OCI-LY7 (cell line): ENCODE results near the gene C6orf136. TPM values are rescaled to one million over a fixed set of nuclear protein-coding genes. Genes with fewer than 3 reads are reported as not detected.
"Not testable (repeated sequence)": the region's sequence is repeated elsewhere in the genome, so short reads cannot be mapped to it uniquely, and the experiment has no call there.

Experiments
- BruUV-seq: library from RNA; stranded (reverse); fragments of 400-500 nt; replicated peaks from 2 replicates; lab custom pipeline; 2021; lab: Mats Ljungman, UMichigan
- CTCF ChIA-PET: fragments of 300-600 bp; sonication (Branson Sonifier 250); formaldehyde crosslinking; loops from one replicate; lab custom pipeline; 2022; ENCODE audit warnings: antibody characterized with exemption; ENCODE audit not compliant: unreplicated experiment; lab: Charles Lee
- POLR2A ChIA-PET: fragments of 300-600 bp; sonication (Branson Sonifier 250); formaldehyde crosslinking; loops from one replicate; lab custom pipeline; 2022; ENCODE audit warnings: antibody characterized with exemption; lab: Charles Lee
- DNase-seq: peaks from one replicate; pipeline ENCODE4 v3.0.0-alpha.2; 2015; ENCODE audit warnings: low spot score
- H2AFZ ChIP-seq: fragments of 200-600 bp; sonication (generic), shearing (Covaris generic); 2 replicates; pipeline ENCODE4 v1.6.1; 2014; ENCODE audit warnings: mild to moderate bottlenecking, antibody characterized with exemption, low read length, moderate library complexity
- H3K27ac ChIP-seq: fragments of 200-600 bp; sonication (generic); 2 replicates; pipeline ENCODE4 v1.5.1; 2014; ENCODE audit warnings: mixed run types, low read depth, mild to moderate bottlenecking, moderate library complexity, low read length, inconsistent platforms; ENCODE audit not compliant: poor library complexity, severe bottlenecking
- H3K36me3 ChIP-seq: fragments of 200-600 bp; sonication (generic); 2 replicates; pipeline ENCODE4 v1.6.1; 2014; ENCODE audit warnings: mild to moderate bottlenecking, antibody characterized with exemption, low read length, moderate library complexity, mixed read lengths; ENCODE audit not compliant: insufficient read depth
- H3K4me1 ChIP-seq: fragments of 200-600 bp; sonication (generic); 2 replicates; pipeline ENCODE4 v1.5.1; 2014; ENCODE audit warnings: mild to moderate bottlenecking, low read length; ENCODE audit not compliant: insufficient read depth, poor library complexity, severe bottlenecking
- H3K4me2 ChIP-seq: fragments of 200-600 bp; sonication (generic); 2 replicates; pipeline ENCODE4 v1.6.1; 2014; ENCODE audit warnings: mild to moderate bottlenecking, low read length
- H3K4me3 ChIP-seq: fragments of 200-600 bp; sonication (generic); 2 replicates; pipeline ENCODE4 v1.5.1; 2014; ENCODE audit warnings: mild to moderate bottlenecking, low read depth, low read length; ENCODE audit not compliant: poor library complexity, severe bottlenecking
- H3K79me2 ChIP-seq: fragments of 200-600 bp; sonication (generic); 2 replicates; pipeline ENCODE4 v1.6.1; 2016; ENCODE audit warnings: low read depth, mild to moderate bottlenecking, low read length, moderate library complexity, mixed read lengths; ENCODE audit not compliant: insufficient read depth
- H3K9me2 ChIP-seq: fragments of 200-600 bp; sonication (generic); 2 replicates; pipeline ENCODE4 v1.6.1; 2016; ENCODE audit warnings: mild to moderate bottlenecking, low read length, mixed read lengths; ENCODE audit not compliant: insufficient read depth
- H3K9me3 ChIP-seq: fragments of 200-600 bp; sonication (generic); 2 replicates; pipeline ENCODE4 v1.6.1; 2014; ENCODE audit warnings: mild to moderate bottlenecking, mixed run types, low read length, mixed read lengths
- H4K20me1 ChIP-seq: fragments of 200-600 bp; sonication (generic); 2 replicates; pipeline ENCODE4 v1.6.1; 2014; ENCODE audit warnings: mild to moderate bottlenecking, antibody characterized with exemption, low read length, moderate library complexity, mixed read lengths; ENCODE audit not compliant: insufficient read depth
- EZH2phosphoT487 ChIP-seq: fragments of 200-600 bp; sonication (generic); IDR thresholded peaks from 2 replicates; pipeline ENCODE4 v1.6.1; 2018; ENCODE audit warnings: low read depth, borderline replicate concordance, mild to moderate bottlenecking, mixed run types, antibody characterized with exemption, low read length, moderate library complexity, mixed read lengths
- intact Hi-C: fragments of 100-400 bp; cut with micrococcal nuclease; formaldehyde crosslinking; loops from one replicate; pipeline ENCODE4 v1.10.0; 2022; ENCODE audit not compliant: unreplicated experiment
- total RNA-seq, 2 experiments: library from RNA; depleted of rRNA in 1 of 2; stranded (reverse); fragments of >200 nt in 1 of 2; shearing (Covaris generic) in 1 of 2; gene quantifications; 2 replicates each; pipeline ENCODE4 v1.2.3, GENCODE V29; 2014 to 2022
- TF ChIP-seq, protein P1 (sequence below): fragments of 200-600 bp; sonication (generic); conservative IDR thresholded peaks from 2 replicates; pipeline ENCODE4 v1.5.1; 2014; ENCODE audit warnings: mild to moderate bottlenecking, antibody characterized with exemption, low read length, moderate library complexity, mixed read lengths

The C6orf136 gene
- total RNA-seq, 2 experiments from 2014 or later: 14.7 to 26.7 TPM

DNA sequence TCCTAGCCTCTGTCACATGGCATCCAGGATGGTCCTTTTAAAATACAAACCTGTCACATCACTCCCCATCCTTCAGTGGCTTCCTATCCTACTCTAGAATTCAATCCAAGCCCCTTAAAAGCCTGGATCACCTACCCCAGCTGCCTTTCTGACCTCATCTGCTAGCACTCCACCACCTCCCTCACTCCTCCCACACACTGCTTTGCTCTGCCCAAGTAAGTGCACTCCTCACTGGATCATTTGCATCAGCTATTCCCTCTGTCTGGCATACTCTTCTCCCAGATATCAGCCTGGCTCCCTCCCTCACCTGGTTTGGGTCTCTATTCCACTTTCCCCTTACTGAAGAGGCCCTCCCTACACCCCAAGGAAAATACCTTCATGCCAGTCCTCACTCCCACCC is 10.5 kb downstream of the C6orf136 start:
- Histone ChIP-seq H2AFZ (no peak overlapping the region), H3K4me1 (no peaks in the 10 kb centered on the region), H3K4me2 (no peak overlapping the region), H3K9me3 (no peaks in the 10 kb centered on the region), H3K4me3 (no peak overlapping the region), H3K79me2 (no peaks in the 10 kb centered on the region), H4K20me1 (no peaks in the 10 kb centered on the region), H3K36me3 (peaks cover 88% of the 10 kb centered on the region), H3K27ac (no peak overlapping the region), H3K9me2 (no peaks in the 10 kb centered on the region)
- no TSS peak for BruUV-seq
- no peak for TF ChIP-seq EZH2phosphoT487
- TF ChIP-seq, protein P1, sequence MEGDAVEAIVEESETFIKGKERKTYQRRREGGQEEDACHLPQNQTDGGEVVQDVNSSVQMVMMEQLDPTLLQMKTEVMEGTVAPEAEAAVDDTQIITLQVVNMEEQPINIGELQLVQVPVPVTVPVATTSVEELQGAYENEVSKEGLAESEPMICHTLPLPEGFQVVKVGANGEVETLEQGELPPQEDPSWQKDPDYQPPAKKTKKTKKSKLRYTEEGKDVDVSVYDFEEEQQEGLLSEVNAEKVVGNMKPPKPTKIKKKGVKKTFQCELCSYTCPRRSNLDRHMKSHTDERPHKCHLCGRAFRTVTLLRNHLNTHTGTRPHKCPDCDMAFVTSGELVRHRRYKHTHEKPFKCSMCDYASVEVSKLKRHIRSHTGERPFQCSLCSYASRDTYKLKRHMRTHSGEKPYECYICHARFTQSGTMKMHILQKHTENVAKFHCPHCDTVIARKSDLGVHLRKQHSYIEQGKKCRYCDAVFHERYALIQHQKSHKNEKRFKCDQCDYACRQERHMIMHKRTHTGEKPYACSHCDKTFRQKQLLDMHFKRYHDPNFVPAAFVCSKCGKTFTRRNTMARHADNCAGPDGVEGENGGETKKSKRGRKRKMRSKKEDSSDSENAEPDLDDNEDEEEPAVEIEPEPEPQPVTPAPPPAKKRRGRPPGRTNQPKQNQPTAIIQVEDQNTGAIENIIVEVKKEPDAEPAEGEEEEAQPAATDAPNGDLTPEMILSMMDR: no peak
- ChIA-PET CTCF (no interaction called here), POLR2A (no interaction called here)
- intact Hi-C loops: no loop called here
- DNase-seq: no peak

DNA sequence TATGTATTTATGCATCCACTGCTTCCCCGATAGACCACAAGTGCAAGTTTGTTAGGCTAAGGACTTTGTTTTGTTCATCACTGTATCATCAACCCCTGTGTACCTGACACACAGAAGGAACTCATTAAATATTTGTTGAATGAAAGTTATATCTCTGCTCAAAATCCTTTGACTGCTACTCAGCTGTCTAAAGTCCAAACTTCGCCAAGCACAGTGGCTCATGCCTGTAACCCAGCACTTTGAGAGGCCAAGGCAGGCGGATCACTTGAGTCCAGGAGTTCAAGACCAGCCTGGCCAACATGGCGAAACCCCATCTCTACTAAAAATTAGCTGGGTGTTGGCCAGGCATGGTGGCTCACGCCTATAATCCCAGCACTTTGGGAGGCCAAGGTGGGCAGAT is 11.0 kb downstream of the C6orf136 start:
- POLR2A ChIA-PET: interaction anchor here (0.7 kb wide), 1 partner anchor 14 kb away, joined by 6 read pairs; no protein-coding TSS in a partner anchor
- H3K9me3 ChIP-seq, H3K4me1 ChIP-seq, H2AFZ ChIP-seq, DNase-seq, H3K27ac ChIP-seq, H3K9me2 ChIP-seq, CTCF ChIA-PET, BruUV-seq, H3K4me3 ChIP-seq, H3K79me2 ChIP-seq, intact Hi-C loops, H4K20me1 ChIP-seq, H3K4me2 ChIP-seq: not testable (repeated sequence)
- peaks cover 88% of the 10 kb centered on the region for H3K36me3 ChIP-seq

DNA sequence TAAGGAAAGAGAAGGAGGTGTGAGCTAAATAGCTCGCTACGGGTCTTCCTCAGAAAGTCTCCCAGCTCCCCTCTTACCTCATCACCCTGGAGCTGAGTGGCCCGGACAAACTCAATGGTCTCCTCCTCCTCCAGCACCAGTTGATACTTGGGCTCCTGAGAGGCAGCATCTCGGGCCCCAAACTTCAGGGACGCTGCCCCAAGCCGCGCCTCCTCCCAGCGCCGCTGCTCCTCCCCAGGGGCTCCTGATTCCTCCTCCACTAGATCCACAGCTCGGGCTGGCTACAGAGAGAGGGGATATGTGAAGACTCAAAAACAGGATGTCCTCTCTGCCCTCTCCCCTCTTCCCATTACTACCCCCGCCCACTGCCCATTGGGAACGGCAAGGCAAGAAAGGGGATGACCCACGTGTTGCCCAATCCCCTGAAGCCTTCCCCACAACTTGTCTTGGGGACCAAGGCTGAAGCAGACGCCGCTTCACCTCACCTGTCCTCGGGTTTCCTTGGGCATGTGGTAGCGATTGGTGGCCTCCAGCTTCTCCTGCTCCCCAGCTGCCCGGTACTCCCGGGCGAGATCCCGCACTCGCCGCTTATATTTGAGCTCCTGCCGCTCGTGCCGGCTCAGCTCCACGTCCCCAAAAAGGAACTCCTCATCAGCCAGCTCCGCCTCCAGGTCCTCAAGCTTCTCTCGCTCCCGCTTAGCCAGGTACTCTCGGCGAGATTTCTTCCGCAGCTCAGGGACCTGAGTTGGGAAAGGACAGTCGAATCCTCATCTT is 18.2 kb downstream of the C6orf136 start:
- Histone ChIP-seq H3K79me2 (no peaks in the 10 kb centered on the region), H3K4me2 (no peak overlapping the region), H3K4me1 (no peaks in the 10 kb centered on the region), H3K9me2 (no peaks in the 10 kb centered on the region), H3K27ac (no peak overlapping the region), H3K4me3 (no peak overlapping the region), H3K36me3 (peaks cover 68% of the 10 kb centered on the region), H3K9me3 (no peaks in the 10 kb centered on the region), H2AFZ (no peak overlapping the region), H4K20me1 (no peaks in the 10 kb centered on the region)
- ChIA-PET CTCF (interaction anchor here (0.5 kb wide), 1 partner anchor 690 kb away, joined by 5 read pairs; no protein-coding TSS in a partner anchor), POLR2A (no interaction called here)
- BruUV-seq: TSS peak; percentile 61
- intact Hi-C loops: no loop called here
- DNase-seq: no peak
- TF ChIP-seq, protein P1: no peak
- TF ChIP-seq EZH2phosphoT487: no peak

DNA sequence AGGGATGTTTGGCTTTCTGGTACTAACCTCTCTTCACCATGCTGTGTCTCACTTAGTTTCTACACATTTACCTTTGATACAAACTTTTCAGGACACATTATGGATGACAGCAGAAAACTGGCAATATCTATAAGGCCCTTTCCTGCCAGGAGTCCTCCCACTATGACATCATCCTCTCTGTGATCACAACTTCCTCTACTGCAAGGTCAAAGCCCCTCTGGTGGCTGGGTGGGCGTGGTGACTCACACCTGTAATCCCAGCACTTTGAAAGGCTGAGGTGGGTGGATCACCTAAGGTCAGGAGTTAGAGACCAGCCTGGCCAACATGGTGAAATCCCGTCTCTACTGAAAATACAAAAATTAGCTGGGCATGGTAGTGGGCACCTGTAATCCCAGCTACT is 19.4 kb downstream of the C6orf136 start:
- peaks cover 68% of the 10 kb centered on the region for H3K36me3 ChIP-seq
- H3K4me3 ChIP-seq, H3K27ac ChIP-seq, H4K20me1 ChIP-seq, H3K79me2 ChIP-seq, BruUV-seq, H2AFZ ChIP-seq, H3K4me1 ChIP-seq, H3K4me2 ChIP-seq, POLR2A ChIA-PET, CTCF ChIA-PET, intact Hi-C loops, H3K9me2 ChIP-seq, H3K9me3 ChIP-seq, DNase-seq: not testable (repeated sequence)
